HepG2 (cell line): Measurements from ENCODE around the gene RPL6. TPM values are rescaled to one million over a fixed set of nuclear protein-coding genes. Genes with fewer than 3 reads are reported as not detected.

Source experiments
- ATAC-seq: fragments of 200-7000 bp; cut with Tn5 transposase; 3 replicates; pipeline ENCODE4 v1.9.1; 2020; ENCODE audit warnings: mild to moderate bottlenecking, moderate library complexity
- BruUV-seq: library from RNA; stranded (reverse); fragments of 400-500 nt; replicated peaks from 2 replicates; lab custom pipeline; 2021; lab: Mats Ljungman, UMichigan
- CTCF ChIA-PET: fragments of 300-600 bp; formaldehyde crosslinking; extraction: SDS; loops from one replicate; lab custom pipeline; 2021; ENCODE audit warnings: low total read pairs, inconsistent platforms, low intra/inter-chr PET ratio; lab: Yijun Ruan, JAX
- POLR2A ChIA-PET: fragments of 350-600 bp; sonication (Branson Sonifier 250); formaldehyde crosslinking; loops from one replicate; lab custom pipeline; 2020; ENCODE audit warnings: antibody characterized with exemption, inconsistent platforms; lab: Yijun Ruan, JAX
- DNase-seq: peaks from one replicate; pipeline ENCODE4 v3.0.0-alpha.2; 2015; ENCODE audit warnings: low spot score
- FAIRE-seq: peaks from 3 replicates; lab custom pipeline; 2011; peaks lifted over from hg19 to GRCh38; lab: Jason Lieb, UNC
- H2AFZ ChIP-seq: one replicate; pipeline ENCODE4 v1.6.1; 2011; ENCODE audit warnings: low read length, inconsistent platforms
- H3K27ac ChIP-seq: fragments of 300-600 bp; 3 replicates; pipeline ENCODE4 v1.8.0; 2011; ENCODE audit warnings: mixed run types, mild to moderate bottlenecking, mixed read lengths, low read length, inconsistent platforms; ENCODE audit not compliant: insufficient read depth; ENCODE audit errors: extremely low read length
- H3K27me3 ChIP-seq, 2 experiments: fragments of 200-600 bp in 1 of 2; 2 replicates in 1 of 2; 3 replicates in 1 of 2; pipeline versions ENCODE4 v1.6.0 to v1.8.0; 2011; ENCODE audit warnings: low read length in 2 of 2, mild to moderate bottlenecking in 2 of 2, moderate library complexity in 2 of 2, inconsistent platforms in 1 of 2; ENCODE audit not compliant: insufficient read depth in 2 of 2, control insufficient read depth in 1 of 2
- H3K36me3 ChIP-seq, 2 experiments: fragments of 200-600 bp in 1 of 2; replicated peaks in 1 of 2; 2 replicates in 1 of 2; 3 replicates in 1 of 2; pipeline versions ENCODE4 v1.5.1 to v1.8.0; 2011; ENCODE audit warnings: low read length in 2 of 2, inconsistent platforms in 1 of 2; ENCODE audit not compliant: insufficient read depth in 2 of 2, control insufficient read depth in 1 of 2
- H3K4me1 ChIP-seq: 2 replicates; pipeline ENCODE4 v1.5.1; 2012; ENCODE audit warnings: low read length, inconsistent platforms; ENCODE audit not compliant: insufficient read depth
- H3K4me2 ChIP-seq: 2 replicates; pipeline ENCODE4 v1.6.0; 2011; ENCODE audit warnings: low read depth, low read length, inconsistent platforms
- H3K4me3 ChIP-seq, 3 experiments: fragments of 200-600 bp in 1 of 3; sonication (generic), shearing (Covaris generic) in 1 of 3; replicated peaks in 1 of 3; 2 replicates each; pipeline ENCODE4 v1.5.1; 2011 to 2016; ENCODE audit warnings: low read length in 3 of 3, inconsistent platforms in 2 of 3, low read depth in 2 of 3, mild to moderate bottlenecking in 2 of 3, control low read depth in 1 of 3, mixed read lengths in 1 of 3; ENCODE audit not compliant: insufficient read depth in 1 of 3
- H3K79me2 ChIP-seq: one replicate; pipeline ENCODE4 v1.6.1; 2011; ENCODE audit warnings: low read length, inconsistent platforms; ENCODE audit not compliant: insufficient read depth
- H3K9ac ChIP-seq: 2 replicates; pipeline ENCODE4 v1.6.0; 2011; ENCODE audit warnings: mild to moderate bottlenecking, low read depth, low read length, inconsistent platforms; ENCODE audit not compliant: insufficient read depth
- H3K9me3 ChIP-seq: 2 replicates; pipeline ENCODE4 v1.5.1; 2012; ENCODE audit warnings: mild to moderate bottlenecking, low read length
- H4K20me1 ChIP-seq: 2 replicates; pipeline ENCODE4 v1.6.0; 2011; ENCODE audit warnings: inconsistent platforms, mild to moderate bottlenecking, low read length, moderate library complexity; ENCODE audit not compliant: insufficient read depth
- ATF1 ChIP-seq: IDR thresholded peaks from 2 replicates; pipeline ENCODE4 v1.6.1; 2016; ENCODE audit warnings: mild to moderate bottlenecking, control low read depth
- HMGXB4 ChIP-seq, 2 experiments: sonication (generic) in 1 of 2; formaldehyde crosslinking in 1 of 2; IDR thresholded peaks; 2 replicates each; pipeline versions ENCODE4 v1.4.0 to v1.6.1; 2018 to 2020; ENCODE audit warnings: missing genetic modification reagents in 2 of 2, borderline replicate concordance in 1 of 2, low read depth in 1 of 2, mild to moderate bottlenecking in 1 of 2, missing biosample characterization in 1 of 2
- SKI ChIP-seq: fragments of 450-650 bp; IDR thresholded peaks from one replicate; pipeline ENCODE4 v1.6.1; 2018; ENCODE audit warnings: mild to moderate bottlenecking; ENCODE audit not compliant: partially characterized antibody
- THAP8 ChIP-seq: sonication (generic); formaldehyde crosslinking; IDR thresholded peaks from 2 replicates; pipeline ENCODE4 v1.5.1; 2020; ENCODE audit warnings: missing genetic modification reagents, mild to moderate bottlenecking, borderline replicate concordance
- ZBTB40 ChIP-seq, 2 experiments: fragments of 450-650 bp in 1 of 2; sonication (generic) in 1 of 2; formaldehyde crosslinking in 1 of 2; IDR thresholded peaks; 2 replicates each; pipeline versions ENCODE4 v1.6.1 to v1.8.0; 2016 to 2022; ENCODE audit warnings: antibody characterized with exemption in 1 of 2, mild to moderate bottlenecking in 1 of 2, missing genetic modification reagents in 1 of 2
- ZFP91 ChIP-seq: sonication (generic); formaldehyde crosslinking; IDR thresholded peaks from 2 replicates; pipeline ENCODE4 v1.9.0; 2022; ENCODE audit warnings: missing genetic modification reagents, mild to moderate bottlenecking, borderline replicate concordance
- ZNF12 ChIP-seq: sonication (generic); formaldehyde crosslinking; IDR thresholded peaks from 2 replicates; pipeline ENCODE4 v1.5.0; 2020; ENCODE audit warnings: missing genetic modification reagents
- WGBS: methylation state at CpG from one replicate; pipeline ENCODE4 v1.1.6; 2017; ENCODE audit warnings: low lambda C conversion rate; 5-methylcytosine and 5-hydroxymethylcytosine counted together
- in situ Hi-C: cut with HindIII; loops from 2 replicates; pipeline ENCODE4 v1.10.0; 2017; ENCODE audit warnings: low pct_unique_long_range_greater_than_20kb; ENCODE audit not compliant: extremely low pct_ligation_motif_present
- intact Hi-C: fragments of 100-400 bp; cut with micrococcal nuclease; formaldehyde crosslinking; loops from one replicate; pipeline ENCODE4 v1.10.0; 2022; ENCODE audit not compliant: unreplicated experiment
- polyA plus RNA-seq, 8 experiments: library from polyadenylated mRNA; depleted of rRNA in 3 of 8; stranded (reverse) in 7 of 8; unstranded in 1 of 8; fragments of >200 nt; fragmentation: Illumina TruSeq in 4 of 8; extraction: Trizol in 4 of 8; gene quantifications; 2 replicates each; pipeline versions ENCODE4 v1.2.1 to v1.2.3, GENCODE V29; 2011 to 2016; ENCODE audit warnings: low read depth in 4 of 8, missing spikeins in 1 of 8, mixed read lengths in 1 of 8; ENCODE audit not compliant: insufficient read depth in 1 of 8
- total RNA-seq, 5 experiments: library from RNA; depleted of rRNA; stranded (reverse); fragments of >200 nt; fragmentation: Illumina TruSeq; extraction: Trizol; gene quantifications; 2 replicates each; pipeline ENCODE4 v1.2.3, GENCODE V29; 2016; ENCODE audit warnings: low read depth in 1 of 5

Gene RPL6
- total and polyA plus RNA-seq, 2 of the 13 experiments (the other 11 are each of a cell fraction or from before 2014, with no cell fraction given), result 1,551 to 1,719 TPM

GRCh38 chr12:112389228-112389627 is 20.2 kb downstream of the RPL6 start (continued):
- TF ChIP-seq ZBTB40 (IDR thresholded peaks at IDR 0.05) (no peak), ZBTB40 (CRISPR knock-in tag; IDR thresholded peaks at IDR 0.05) (no peak)

- DNase-seq (peak; percentile 31), ATAC-seq (no peak; the same call in 2 of the 3 replicates), FAIRE-seq (no peak)
- Histone ChIP-seq H2AFZ (peak overlapping the region; percentile 91), H4K20me1 (no peaks in the 10 kb centered on the region), H3K4me3 (no peak overlapping the region), H3K4me2 (peak overlapping the region; percentile 63), H3K27me3 (no peaks in the 10 kb centered on the region), H3K36me3 (no peaks in the 10 kb centered on the region), H3K9me3 (no peaks in the 10 kb centered on the region), H3K9ac (peak overlapping the region; percentile 35; the same call in 1 of the 2 replicates), H3K79me2 (no peaks in the 10 kb centered on the region), H3K27ac (no peak overlapping the region), H3K4me1 (peaks cover 26% of the 10 kb centered on the region)
- WGBS, result 0% methylated on average over 3 of the region's 3 CpGs
- ChIA-PET POLR2A (interaction anchor here (0.8 to 1.4 kb wide), 5 partner anchors 14 to 189 kb away, joined by 3 to 9 read pairs (median 3); no protein-coding TSS in a partner anchor), CTCF (interaction anchor here (1.8 to 2.2 kb wide), 2 partner anchors 92 to 189 kb away, joined by 6 to 28 read pairs; no protein-coding TSS in a partner anchor)
- intact Hi-C loops, result loop anchor here (1.0 to 10.0 kb wide), 3 partner anchors 62 to 188 kb away; no protein-coding TSS in a partner anchor
- in situ Hi-C loops, result loop anchor here (5.0 kb wide), 1 partner anchor 189 kb away; no protein-coding TSS in a partner anchor
- no TSS peak for BruUV-seq
- TF ChIP-seq ZFP91 (CRISPR knock-in tag) (no peak), SKI (no peak), HMGXB4 (CRISPR knock-in tag; IDR thresholded peaks at IDR 0.05; ENCODE audit: borderline replicate concordance in 1 of 2, low read depth in 1 of 2) (no peak), ZNF12 (CRISPR knock-in tag) (0 out of 2 replicates have a peak, but pooled peaks have one; percentile 15), THAP8 (CRISPR knock-in tag) (no peak), ATF1 (0 out of 2 replicates have a peak, but pooled peaks have one; percentile 36)
These were observed 22.7 kb downstream of the RPL6 start for GRCh38 chr12:112386726-112387125.
